ENCODE measurements around the gene C1QTNF2.

DNA sequence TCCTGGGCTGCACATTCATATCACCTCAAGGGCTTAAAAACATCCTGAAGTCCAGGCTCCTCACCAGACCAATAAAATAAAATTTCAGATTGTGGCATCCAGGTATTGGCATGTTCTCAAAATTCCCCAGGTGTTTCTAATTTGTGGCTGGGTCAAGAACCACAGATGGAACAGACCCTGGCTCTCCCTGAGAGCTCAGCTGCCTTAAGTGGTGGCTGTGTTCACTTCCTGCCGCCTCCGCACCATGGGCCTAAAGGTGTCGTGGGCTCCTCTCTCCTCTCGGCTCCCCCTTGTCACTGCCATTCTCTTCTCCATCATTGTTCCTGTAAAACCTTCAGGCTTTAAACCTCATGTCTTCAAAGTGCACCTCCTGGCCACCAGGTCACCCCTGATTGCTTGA lies 40.2 kb downstream of the C1QTNF2 start:
- TF ChIP-seq, protein P1, sequence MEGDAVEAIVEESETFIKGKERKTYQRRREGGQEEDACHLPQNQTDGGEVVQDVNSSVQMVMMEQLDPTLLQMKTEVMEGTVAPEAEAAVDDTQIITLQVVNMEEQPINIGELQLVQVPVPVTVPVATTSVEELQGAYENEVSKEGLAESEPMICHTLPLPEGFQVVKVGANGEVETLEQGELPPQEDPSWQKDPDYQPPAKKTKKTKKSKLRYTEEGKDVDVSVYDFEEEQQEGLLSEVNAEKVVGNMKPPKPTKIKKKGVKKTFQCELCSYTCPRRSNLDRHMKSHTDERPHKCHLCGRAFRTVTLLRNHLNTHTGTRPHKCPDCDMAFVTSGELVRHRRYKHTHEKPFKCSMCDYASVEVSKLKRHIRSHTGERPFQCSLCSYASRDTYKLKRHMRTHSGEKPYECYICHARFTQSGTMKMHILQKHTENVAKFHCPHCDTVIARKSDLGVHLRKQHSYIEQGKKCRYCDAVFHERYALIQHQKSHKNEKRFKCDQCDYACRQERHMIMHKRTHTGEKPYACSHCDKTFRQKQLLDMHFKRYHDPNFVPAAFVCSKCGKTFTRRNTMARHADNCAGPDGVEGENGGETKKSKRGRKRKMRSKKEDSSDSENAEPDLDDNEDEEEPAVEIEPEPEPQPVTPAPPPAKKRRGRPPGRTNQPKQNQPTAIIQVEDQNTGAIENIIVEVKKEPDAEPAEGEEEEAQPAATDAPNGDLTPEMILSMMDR (IDR thresholded peaks at IDR 0.05): no peak
- TF ChIP-seq POLR2A (IDR thresholded peaks at IDR 0.05): no peak
